NB4 (cell line): ENCODE data around the gene UBA3.

Source experiments
- MYC ChIP-seq: IDR thresholded peaks from 2 replicates; pipeline ENCODE4 v1.6.1; 2011; ENCODE audit warnings: low read depth, low read length
- POLR2A ChIP-seq: IDR thresholded peaks from 2 replicates; pipeline ENCODE4 v1.6.1; 2011; ENCODE audit warnings: mild to moderate bottlenecking; ENCODE audit not compliant: insufficient read length; ENCODE audit errors: extremely low read depth
- TF ChIP-seq, protein P1 (sequence below): IDR thresholded peaks from one replicate; pipeline ENCODE4 v1.5.1; 2012; ENCODE audit warnings: low read depth, low read length
- TF ChIP-seq, protein P2 (sequence below): IDR thresholded peaks from 2 replicates; pipeline ENCODE4 v1.6.1; 2011; ENCODE audit warnings: low read depth, low read length

DNA sequence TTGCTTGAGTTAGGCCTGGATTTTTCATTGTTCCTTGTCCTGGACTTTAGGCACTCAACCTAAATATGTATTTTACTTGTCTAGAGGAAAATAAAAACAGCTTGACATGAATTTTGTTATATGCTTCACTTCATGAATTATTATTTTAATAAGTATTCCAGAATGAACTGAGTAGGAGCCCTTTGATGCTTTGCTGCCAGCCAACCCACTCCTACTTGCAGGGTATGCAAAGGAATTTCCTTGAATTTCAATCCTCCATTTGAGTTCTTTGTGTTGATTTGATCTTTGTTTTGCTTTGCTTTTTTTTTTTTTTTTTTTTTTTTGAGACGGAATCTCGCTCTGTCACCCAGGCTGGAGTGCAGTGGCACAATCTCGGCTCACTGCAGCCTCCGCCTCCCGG, 16.1 kb upstream of the UBA3 start:
- TF ChIP-seq, protein P1, sequence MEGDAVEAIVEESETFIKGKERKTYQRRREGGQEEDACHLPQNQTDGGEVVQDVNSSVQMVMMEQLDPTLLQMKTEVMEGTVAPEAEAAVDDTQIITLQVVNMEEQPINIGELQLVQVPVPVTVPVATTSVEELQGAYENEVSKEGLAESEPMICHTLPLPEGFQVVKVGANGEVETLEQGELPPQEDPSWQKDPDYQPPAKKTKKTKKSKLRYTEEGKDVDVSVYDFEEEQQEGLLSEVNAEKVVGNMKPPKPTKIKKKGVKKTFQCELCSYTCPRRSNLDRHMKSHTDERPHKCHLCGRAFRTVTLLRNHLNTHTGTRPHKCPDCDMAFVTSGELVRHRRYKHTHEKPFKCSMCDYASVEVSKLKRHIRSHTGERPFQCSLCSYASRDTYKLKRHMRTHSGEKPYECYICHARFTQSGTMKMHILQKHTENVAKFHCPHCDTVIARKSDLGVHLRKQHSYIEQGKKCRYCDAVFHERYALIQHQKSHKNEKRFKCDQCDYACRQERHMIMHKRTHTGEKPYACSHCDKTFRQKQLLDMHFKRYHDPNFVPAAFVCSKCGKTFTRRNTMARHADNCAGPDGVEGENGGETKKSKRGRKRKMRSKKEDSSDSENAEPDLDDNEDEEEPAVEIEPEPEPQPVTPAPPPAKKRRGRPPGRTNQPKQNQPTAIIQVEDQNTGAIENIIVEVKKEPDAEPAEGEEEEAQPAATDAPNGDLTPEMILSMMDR, result no peak
- TF ChIP-seq, protein P2, sequence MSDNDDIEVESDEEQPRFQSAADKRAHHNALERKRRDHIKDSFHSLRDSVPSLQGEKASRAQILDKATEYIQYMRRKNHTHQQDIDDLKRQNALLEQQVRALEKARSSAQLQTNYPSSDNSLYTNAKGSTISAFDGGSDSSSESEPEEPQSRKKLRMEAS, result no peak
- TF ChIP-seq MYC (no peak), POLR2A (no peak)
